Epidermal melanocyte (primary cell): ENCODE results near the gene ID3.
A peak's percentile ranks its signal among the peaks of the same experiment; 100 is the strongest.

Source experiments
- DNase-seq: peaks from one replicate; pipeline ENCODE4 v3.0.0; 2011; ENCODE audit warnings: low spot score; ENCODE audit not compliant: insufficient read length

ID3 gene

DNA sequence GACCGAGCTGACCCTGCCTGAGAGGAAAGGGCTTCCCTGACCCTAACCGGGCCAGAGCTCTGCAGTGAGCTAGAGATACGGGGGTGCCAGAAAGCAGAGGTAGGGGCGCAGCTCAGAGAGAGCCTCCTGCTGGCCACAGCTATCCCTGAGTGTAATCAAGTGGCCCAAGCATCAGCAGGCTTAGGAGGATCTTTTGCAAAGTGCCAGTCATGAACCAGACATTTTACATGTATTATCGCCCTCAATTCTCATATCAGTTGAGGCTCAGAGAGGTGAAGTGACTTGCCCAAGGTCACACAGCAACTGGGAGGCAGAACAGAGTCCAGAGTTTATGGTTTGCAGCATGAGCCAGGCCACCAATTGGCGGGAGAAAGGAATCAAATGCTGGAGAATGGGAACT is 7.0 kb upstream of the ID3 start:
- DNase-seq, result no peak

GRCh38 chr1:23565776-23566175 is 6.5 kb upstream of the ID3 start:
- no peak for DNase-seq

DNA sequence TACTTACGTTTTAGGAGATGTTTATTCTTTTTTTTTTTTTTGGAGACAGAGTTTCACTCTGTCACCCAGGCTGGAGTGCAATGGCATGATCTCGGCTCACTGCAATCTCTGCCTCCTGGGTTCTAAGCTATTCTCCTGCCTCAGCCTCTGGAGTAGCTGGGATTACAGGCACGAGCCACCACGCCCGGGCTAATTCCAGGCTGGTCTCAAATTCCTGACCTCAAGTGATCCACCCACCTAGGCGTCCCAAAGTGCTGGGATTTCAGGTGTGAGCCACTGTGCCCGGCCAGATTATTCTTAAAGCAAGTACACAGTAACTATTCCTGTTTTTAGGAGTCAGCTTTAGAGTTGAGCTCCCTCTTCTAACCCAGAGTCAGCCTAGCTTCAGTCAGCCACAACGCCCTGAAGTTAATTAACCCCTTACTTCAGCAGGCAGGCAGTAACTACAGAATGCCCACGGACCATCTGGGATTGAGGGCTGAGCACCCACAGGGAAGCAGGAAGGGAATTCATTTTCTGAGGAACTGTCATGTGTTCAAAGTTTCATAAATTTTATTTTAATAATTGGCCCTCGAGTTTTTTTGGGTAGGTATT is 5.3 kb upstream of the ID3 start:
- no peak for DNase-seq

DNA sequence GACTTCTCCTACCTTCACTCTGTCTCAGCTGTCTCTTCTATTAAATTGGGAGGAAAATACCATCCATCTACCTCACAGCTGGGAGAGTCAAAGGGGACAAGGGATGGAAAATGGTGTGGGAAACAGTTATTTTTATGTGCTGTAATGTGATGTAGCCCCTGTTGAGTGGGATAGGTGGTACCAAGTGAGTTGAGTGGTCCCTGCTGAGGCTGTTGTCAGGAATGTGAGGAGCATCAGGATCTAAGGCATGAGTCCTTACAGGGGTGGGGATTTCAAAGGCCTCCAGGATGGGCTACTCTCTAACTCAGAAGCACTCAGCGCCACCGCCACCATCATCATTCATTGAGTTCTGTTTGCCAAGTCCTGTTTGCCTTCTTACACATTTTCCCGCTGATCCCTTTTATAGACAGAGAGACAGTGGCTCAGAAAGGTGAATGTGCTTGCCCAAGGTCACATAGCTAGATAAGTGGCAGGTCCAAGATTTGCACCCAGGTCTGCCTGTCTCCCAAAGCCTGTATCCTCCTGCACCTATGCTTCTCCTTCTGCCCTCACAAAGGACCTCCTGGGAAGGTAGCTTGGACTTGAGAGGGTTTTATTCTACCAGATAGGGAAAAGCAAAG is 4.6 kb upstream of the ID3 start:
- DNase-seq, result no peak

GRCh38 chr1:23563003-23563402 is 3.7 kb upstream of the ID3 start:
- no peak for DNase-seq

GRCh38 chr1:23562137-23562876 is 3.0 kb upstream of the ID3 start:
- DNase-seq, result peak; percentile 92

DNA sequence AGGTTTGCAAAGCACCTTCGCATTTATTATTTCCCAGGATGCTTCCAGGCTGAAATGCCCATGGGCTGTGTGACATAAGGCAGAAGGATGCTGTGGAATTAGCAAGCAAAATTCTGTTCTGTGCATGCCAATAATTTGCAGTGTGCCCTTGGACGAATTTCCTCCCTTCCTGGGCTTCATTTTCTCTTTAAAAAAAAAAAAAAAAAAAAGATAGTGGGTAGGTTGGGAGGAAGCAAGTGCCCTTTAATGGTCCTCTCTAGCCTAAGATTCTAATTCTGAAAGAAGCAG is 2.5 kb upstream of the ID3 start:
- DNase-seq, result no peak

DNA sequence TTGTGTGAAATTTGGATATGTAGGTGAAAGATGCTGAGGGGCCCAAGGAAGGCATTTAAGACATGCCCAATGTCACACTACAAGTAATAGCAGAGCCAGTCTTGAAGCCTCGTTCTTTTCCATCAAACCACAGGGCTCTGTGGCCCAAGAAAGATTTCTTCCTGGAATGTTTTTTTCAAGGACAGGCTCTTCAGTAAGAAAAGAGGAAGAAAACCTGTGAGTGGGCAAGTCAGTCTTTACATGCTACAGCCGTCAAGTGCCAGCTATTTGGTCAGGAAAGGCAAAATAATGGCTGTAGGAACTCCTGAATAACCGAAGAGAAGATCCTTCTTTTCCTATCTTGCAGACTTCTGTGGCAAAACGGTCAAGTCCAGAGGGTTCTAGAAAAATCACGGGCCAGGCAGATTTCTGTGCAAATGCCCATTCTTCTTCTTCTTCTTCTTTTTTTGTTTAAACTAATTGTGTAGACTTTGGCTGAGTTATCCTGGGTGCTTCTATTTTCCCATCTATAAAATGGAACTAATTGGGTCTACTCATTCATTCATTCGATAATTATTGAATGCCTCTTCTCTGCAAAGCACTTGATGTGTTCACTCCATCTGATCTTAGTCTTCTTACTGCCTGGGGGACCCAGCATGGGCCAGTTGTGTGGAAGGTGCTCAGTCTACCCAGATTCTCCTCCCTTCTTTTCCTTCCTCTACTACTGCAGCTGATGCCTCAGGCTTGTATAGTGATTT is 1.9 kb upstream of the ID3 start:
- DNase-seq, result no peak

DNA sequence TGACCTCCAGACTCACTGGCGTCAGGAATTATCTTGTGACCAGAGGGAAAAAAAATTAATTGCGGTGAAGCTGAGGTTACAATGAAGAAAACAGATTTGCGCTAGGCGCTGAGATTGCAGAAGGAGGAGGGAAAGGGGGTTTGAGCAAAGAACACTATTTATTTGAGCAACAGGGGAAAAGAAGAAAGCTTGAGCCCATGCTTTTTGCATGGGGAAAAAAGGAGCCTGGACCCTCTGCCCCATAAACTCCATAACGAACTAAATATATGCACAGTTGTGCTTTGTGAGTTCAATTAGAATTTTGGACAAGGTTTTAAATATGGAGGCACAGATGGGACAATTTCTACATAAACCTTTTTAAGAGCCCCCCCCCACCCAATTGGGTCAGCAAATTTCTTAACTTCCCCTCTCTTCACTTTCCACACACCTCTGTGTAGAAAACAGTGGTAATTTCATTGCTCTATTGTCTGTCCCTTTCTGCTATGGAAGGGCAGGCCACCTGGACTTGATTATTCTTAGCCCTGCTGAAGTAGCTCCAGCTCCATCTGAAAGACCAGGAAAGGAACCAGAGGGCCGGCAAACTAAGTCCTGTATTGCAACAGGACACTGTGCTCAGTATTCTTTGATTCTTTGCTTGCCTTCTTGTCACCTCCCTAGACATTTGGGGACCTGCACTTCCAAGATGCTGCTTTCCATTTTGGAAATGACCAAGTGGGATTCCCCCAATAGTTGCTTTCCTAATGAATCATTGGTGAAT is 862 bp upstream of the ID3 start:
- DNase-seq, result no peak

DNA sequence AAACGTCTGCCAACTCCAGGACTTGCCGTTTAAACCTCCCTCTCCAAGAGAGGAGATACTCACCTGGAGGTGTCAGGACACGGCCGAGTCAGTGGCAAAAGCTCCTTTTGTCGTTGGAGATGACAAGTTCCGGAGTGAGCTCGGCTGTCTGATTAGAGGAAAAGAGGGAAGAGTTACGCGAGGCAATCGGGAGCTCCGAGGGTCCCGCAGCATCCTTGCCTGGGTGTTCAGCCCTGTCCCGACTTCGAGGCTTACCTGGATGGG is 497 bp downstream of the ID3 start:
- DNase-seq, result no peak

DNA sequence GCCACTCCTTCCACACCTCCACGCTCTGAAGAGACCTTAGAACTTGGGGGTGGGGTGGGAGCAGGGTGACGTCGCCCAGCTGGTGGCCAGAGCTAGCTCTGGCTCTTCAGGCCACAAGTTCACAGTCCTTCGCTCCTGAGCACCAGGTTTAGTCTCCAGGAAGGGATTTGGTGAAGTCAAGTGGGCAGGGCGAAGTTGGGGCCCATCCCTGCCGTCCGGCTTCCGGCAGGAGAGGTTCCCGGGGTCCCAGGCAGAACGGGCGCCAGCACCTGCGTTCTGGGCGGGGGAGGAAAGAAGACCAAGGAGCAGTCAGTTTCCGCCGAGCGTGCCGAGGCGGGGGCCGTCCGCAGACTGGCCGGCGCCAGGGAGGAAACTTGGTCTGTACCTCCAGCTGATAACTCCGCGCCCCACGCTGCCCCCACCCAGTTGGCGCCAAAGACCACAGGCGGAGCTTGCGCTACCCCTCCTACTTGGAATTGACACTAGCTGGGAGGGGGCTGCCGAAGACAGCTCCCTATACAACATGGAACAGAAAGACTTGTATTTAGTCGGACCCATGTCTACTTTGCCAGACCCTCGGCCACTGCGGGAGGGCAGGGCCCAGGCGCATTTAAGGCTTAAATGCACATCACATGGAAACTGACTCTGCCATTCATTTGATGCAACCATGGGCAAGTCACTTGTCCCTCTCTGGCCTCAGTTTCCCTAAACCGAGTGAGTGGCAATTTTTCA is 995 bp downstream of the ID3 start:
- no peak for DNase-seq

DNA sequence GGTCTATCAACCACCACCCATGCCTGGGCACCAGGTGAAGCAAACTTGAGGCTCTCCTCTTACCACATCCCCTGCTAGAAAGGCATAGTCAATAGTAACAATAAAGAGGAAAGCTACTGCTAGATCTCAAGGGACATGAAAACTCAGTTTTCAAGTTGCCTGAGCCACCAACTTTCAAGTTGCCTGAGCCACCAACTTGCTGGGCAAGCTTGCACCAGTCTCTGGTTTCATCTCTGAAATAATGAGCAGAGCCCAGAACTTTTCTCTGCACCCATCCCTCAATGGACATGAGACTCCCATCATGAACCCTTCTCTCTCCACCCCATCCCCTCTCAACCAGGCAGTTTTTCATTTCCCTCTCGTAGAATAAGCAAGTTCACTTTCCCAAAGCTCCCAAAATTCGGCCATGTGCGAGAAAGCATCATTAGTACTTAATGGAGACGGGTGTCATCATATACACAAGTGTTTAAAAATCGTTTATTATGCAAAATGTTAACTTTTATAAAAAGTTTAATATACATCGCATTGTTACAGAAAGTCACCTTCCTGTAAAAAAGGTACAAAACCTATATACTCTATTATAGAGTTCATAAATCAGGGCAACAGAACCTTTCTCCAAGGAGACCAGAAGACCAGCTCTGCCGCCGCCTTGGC is 1.7 kb downstream of the ID3 start:
- no peak for DNase-seq

- DNase-seq, result no peak
Observed at GRCh38 chr1:23556635-23557470, 2.4 kb downstream of the ID3 start.

DNA sequence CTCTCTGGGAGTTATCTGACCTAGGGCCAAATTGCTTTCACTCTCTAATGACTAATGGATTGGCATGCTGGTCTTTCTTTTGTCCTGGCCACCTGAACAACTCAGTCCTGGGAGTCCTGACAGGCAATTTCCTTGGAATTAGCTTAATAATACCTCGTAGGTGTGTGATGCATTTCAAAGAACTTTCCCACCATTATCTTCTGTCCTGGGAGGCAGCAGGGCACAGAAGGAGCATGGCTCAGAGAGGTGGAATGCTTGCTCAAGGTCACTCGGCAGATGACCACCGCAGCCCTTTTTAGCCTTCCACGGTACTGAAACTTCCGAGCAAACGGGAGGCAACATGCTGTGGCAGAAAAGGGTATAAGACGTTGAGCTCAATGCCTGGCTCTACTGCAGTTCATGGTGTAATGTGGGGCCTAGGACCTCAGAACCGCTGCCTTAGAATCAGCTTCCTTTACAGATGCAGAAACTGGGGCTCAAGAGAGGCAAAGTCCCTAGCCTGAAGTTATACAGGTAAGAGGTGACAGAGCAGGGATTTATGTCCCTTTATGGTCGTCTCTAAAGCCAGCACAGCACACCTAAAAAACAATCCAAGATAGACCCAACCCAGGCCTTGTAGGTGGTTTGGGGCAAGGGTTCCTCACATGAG is 3.2 kb downstream of the ID3 start:
- no peak for DNase-seq

- no peak for DNase-seq
Observed at GRCh38 chr1:23555270-23555985, 3.9 kb downstream of the ID3 start.

DNA sequence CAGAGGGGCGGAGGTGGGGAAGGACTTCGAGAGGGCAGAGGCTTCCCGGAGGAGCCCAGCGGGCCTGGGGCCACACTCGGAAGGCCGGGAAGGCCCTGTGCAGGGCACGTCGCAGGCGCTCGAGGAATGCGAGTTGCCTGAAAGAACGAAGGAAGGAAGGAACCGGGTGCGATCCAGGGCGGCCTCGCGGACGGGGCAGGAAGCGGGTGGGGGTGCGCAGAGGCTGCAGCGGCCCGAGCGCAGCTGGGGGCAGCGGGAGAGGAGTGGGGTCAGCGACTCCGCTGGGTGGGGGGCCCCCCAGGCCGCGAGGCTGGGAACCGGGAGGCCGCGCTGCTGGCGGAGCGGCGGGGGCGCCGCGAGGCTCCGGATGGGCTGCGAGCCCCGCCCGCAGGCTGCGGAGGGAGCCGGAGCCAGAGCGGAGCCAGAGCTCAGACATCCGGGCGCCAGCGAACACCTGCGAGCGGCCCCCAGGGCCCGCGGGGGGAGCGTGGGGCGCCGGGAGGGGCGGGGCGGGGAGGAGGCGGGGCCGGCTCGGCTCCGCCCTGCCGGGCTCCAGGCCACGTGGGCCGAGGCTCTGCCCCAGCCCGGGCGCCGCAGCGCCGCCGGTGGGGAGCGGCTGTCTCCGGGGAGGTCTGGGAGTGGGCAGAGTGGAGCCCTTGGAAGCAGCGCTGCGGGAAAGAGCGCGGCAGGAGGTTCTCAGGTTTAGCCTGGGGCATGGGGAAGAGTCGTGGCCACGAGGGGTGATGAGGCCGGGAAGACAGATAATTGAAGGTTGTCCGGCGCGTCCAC is 4.6 kb downstream of the ID3 start:
- peak; percentile 77 for DNase-seq

DNA sequence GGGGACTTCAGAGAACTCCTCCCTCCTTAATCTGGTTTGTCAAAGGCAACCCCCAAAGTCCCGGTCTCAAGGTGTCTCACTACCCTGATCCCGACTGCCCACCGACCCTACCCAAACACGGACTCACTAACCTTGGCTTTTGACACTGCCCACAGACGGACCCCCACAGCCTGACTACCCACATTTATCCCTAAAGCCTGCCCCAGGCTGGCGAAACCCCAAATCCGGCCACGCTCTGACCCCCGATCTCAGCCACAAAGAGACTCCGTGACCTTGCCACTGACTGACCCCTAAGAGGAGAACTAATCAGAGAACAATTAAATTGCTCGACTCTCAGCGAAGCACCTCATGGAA is 5.2 kb downstream of the ID3 start:
- no peak for DNase-seq
